Caco-2 (cell line): ENCODE measurements around the gene ZNF497. TPM values are rescaled to one million over a fixed set of nuclear protein-coding genes. Genes with fewer than 3 reads are reported as not detected.

Source experiments
- BruUV-seq: library from RNA; stranded (reverse); fragments of 400-500 nt; replicated peaks from 2 replicates; lab custom pipeline; 2021; lab: Mats Ljungman, UMichigan
- CTCF ChIA-PET: fragments of 300-600 bp; sonication (Branson Sonifier 250); formaldehyde crosslinking; loops from one replicate; lab custom pipeline; 2022; ENCODE audit warnings: antibody characterized with exemption; lab: Charles Lee
- POLR2A ChIA-PET: fragments of 300-600 bp; sonication (Branson Sonifier 250); formaldehyde crosslinking; loops from one replicate; lab custom pipeline; 2022; ENCODE audit warnings: antibody characterized with exemption; lab: Charles Lee
- DNase-seq, 2 experiments: peaks; one replicate each; pipeline versions ENCODE4 v3.0.0 to v3.0.0-alpha.2; 2020 to 2022
- H3K27me3 ChIP-seq: replicated peaks from 2 replicates; pipeline ENCODE4 v1.6.0; 2011; ENCODE audit warnings: low read length; ENCODE audit not compliant: control insufficient read depth, insufficient read depth
- H3K36me3 ChIP-seq: 2 replicates; pipeline ENCODE4 v1.5.1; 2011; ENCODE audit warnings: low read length; ENCODE audit not compliant: control insufficient read depth, insufficient read depth
- H3K4me1 ChIP-seq: fragments of 250-450 bp; sonication (Bioruptor Pico); 2 replicates; pipeline ENCODE4 v1.5.1; 2020; ENCODE audit warnings: mild to moderate bottlenecking
- H3K4me3 ChIP-seq: 2 replicates; pipeline ENCODE4 v1.5.1; 2011; ENCODE audit warnings: low read depth, mild to moderate bottlenecking, control low read depth, low read length
- H3K9me3 ChIP-seq: fragments of 250-450 bp; sonication (Bioruptor Pico); 2 replicates; pipeline ENCODE4 v1.5.1; 2020; ENCODE audit warnings: mild to moderate bottlenecking, moderate library complexity
- H3K27ac Mint-ChIP-seq: one replicate; pipeline ENCODE4 v1.8.0; 2022; ENCODE audit warnings: mixed read lengths; ENCODE audit not compliant: unreplicated experiment
- H3K27me3 Mint-ChIP-seq: one replicate; pipeline ENCODE4 v1.8.0; 2022; ENCODE audit warnings: mixed read lengths; ENCODE audit not compliant: insufficient read depth, unreplicated experiment
- H3K36me3 Mint-ChIP-seq: one replicate; pipeline ENCODE4 v1.8.0; 2022; ENCODE audit warnings: mild to moderate bottlenecking, mixed read lengths; ENCODE audit not compliant: insufficient read depth, unreplicated experiment
- H3K4me1 Mint-ChIP-seq: one replicate; pipeline ENCODE4 v1.8.0; 2022; ENCODE audit warnings: low read depth, mixed read lengths; ENCODE audit not compliant: unreplicated experiment
- H3K4me3 Mint-ChIP-seq: one replicate; pipeline ENCODE4 v1.8.0; 2022; ENCODE audit warnings: mild to moderate bottlenecking, moderate library complexity, mixed read lengths; ENCODE audit not compliant: unreplicated experiment
- H3K9me3 Mint-ChIP-seq: one replicate; pipeline ENCODE4 v1.8.0; 2022; ENCODE audit warnings: mixed read lengths; ENCODE audit not compliant: unreplicated experiment
- intact Hi-C: fragments of 100-400 bp; cut with micrococcal nuclease; formaldehyde crosslinking; loops from one replicate; pipeline ENCODE4 v1.10.0; 2022; ENCODE audit not compliant: unreplicated experiment
- total RNA-seq: library from RNA; stranded (reverse); gene quantifications from 2 replicates; pipeline ENCODE4 v1.2.3, GENCODE V29; 2022
- TF ChIP-seq, protein P1 (sequence below), 2 experiments: fragments of 200-600 bp in 1 of 2; IDR thresholded peaks; 1 replicate in 1 of 2; 2 replicates in 1 of 2; pipeline versions ENCODE4 v1.5.1 to v1.8.0; 2011 to 2022; ENCODE audit warnings: antibody characterized with exemption in 1 of 2, control low read depth in 1 of 2, inconsistent platforms in 1 of 2, low read depth in 1 of 2, low read length in 1 of 2, mild to moderate bottlenecking in 1 of 2, moderate library complexity in 1 of 2; ENCODE audit not compliant: insufficient read depth in 1 of 2, severe bottlenecking in 1 of 2, unreplicated experiment in 1 of 2

The ZNF497 gene
- total RNA-seq, 1 experiment from 2014 or later: 1.7 TPM

DNA sequence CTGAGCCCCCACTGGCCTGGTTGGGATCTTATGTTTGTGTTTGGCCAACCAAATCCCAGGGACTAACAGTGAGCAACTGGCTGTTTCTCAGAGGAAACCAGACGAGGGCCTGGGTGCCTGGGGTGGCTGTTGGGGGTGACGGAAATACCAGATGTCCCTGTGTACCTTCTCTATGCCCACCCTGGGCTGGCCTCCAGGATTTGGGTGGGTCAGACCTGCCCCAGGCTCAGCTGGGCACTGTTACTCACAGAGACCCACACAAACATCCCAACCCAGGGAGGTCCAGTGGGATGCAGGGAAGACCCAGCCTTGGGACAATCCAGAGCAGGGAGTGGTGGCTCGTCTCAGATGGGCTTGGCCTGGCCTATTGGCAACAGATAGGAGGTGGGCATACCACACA is 26.9 kb downstream of the ZNF497 start:
- no peaks in the 10 kb centered on the region for H3K27me3 Mint-ChIP-seq

DNA sequence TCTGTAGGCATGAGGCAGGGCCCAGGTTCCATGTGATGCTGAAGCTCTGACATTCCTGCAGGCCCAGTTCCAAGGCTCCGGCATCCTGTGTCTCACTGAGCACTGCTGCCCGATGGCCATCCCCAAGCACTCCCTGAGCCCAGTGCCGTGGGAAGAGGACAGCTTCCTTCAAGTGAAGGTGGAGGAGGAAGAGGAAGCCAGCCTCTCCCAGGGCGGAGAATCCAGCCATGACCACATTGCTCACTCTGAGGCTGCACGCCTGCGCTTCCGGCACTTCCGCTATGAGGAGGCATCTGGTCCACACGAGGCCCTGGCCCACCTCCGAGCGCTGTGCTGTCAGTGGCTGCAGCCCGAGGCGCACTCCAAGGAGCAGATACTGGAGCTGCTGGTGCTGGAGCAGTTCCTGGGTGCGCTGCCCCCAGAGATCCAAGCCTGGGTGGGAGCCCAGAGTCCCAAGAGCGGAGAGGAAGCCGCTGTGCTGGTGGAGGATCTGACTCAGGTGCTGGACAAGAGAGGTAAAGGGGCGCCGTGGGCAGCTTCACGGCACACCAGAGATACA is 27.8 kb downstream of the ZNF497 start:
- intact Hi-C loops: no loop called here
- H3K27ac Mint-ChIP-seq: no peak overlapping the region
- no peaks in the 10 kb centered on the region; the same call in 1 of the 2 replicates for H3K36me3 ChIP-seq
- H3K4me1 Mint-ChIP-seq: no peaks in the 10 kb centered on the region
- CTCF ChIA-PET: no interaction called here
- POLR2A ChIA-PET: no interaction called here
- BruUV-seq: no TSS peak
- no peak overlapping the region for H3K4me3 Mint-ChIP-seq
- H3K4me1 ChIP-seq: no peaks in the 10 kb centered on the region
- TF ChIP-seq, protein P1, sequence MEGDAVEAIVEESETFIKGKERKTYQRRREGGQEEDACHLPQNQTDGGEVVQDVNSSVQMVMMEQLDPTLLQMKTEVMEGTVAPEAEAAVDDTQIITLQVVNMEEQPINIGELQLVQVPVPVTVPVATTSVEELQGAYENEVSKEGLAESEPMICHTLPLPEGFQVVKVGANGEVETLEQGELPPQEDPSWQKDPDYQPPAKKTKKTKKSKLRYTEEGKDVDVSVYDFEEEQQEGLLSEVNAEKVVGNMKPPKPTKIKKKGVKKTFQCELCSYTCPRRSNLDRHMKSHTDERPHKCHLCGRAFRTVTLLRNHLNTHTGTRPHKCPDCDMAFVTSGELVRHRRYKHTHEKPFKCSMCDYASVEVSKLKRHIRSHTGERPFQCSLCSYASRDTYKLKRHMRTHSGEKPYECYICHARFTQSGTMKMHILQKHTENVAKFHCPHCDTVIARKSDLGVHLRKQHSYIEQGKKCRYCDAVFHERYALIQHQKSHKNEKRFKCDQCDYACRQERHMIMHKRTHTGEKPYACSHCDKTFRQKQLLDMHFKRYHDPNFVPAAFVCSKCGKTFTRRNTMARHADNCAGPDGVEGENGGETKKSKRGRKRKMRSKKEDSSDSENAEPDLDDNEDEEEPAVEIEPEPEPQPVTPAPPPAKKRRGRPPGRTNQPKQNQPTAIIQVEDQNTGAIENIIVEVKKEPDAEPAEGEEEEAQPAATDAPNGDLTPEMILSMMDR (IDR thresholded peaks at IDR 0.05; ENCODE audit: insufficient read depth in 1 of 2, low read depth in 1 of 2, low read length in 1 of 2, severe bottlenecking in 1 of 2, unreplicated experiment in 1 of 2): no peak
- no peaks in the 10 kb centered on the region for H3K36me3 Mint-ChIP-seq
- no peaks in the 10 kb centered on the region for H3K27me3 ChIP-seq
- H3K4me3 ChIP-seq: no peak overlapping the region
- H3K9me3 Mint-ChIP-seq: no peaks in the 10 kb centered on the region
- no peaks in the 10 kb centered on the region for H3K9me3 ChIP-seq
- H3K27me3 Mint-ChIP-seq: no peaks in the 10 kb centered on the region
- no peak for DNase-seq

More for the DNA sequence above, 26.9 kb downstream of the ZNF497 start:
- no peak for DNase-seq
- Mint-ChIP-seq H3K4me3 (no peak overlapping the region), H3K9me3 (no peaks in the 10 kb centered on the region), H3K4me1 (no peaks in the 10 kb centered on the region), H3K27ac (no peak overlapping the region), H3K36me3 (no peaks in the 10 kb centered on the region)
- TF ChIP-seq, protein P1 (IDR thresholded peaks at IDR 0.05; ENCODE audit: insufficient read depth in 1 of 2, low read depth in 1 of 2, low read length in 1 of 2, severe bottlenecking in 1 of 2, unreplicated experiment in 1 of 2): no peak
- intact Hi-C loops: no loop called here
- BruUV-seq: no TSS peak
- Histone ChIP-seq H3K4me3 (no peak overlapping the region), H3K9me3 (no peaks in the 10 kb centered on the region), H3K27me3 (no peaks in the 10 kb centered on the region), H3K36me3 (no peaks in the 10 kb centered on the region; the same call in 1 of the 2 replicates), H3K4me1 (no peaks in the 10 kb centered on the region)
- ChIA-PET CTCF (no interaction called here), POLR2A (no interaction called here)

DNA sequence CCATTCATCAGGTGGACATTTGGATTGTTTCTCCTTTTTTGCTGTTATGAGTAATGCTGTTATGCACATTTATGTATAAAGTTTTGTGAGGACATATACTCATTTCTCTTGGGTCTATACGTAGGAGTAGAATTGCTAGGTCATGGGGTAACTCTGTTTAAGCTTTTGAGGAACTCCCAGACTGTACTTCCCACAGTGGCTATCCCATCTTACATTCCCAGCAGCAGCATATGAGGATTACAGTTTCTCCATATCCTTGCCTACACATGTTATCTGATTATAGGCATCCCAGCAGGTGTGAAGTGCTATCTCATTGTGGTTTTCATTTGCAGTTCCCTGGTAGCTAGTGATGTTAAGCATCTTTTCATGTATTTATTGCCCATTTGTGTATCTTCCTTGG is 29.9 kb downstream of the ZNF497 start:
- H3K9me3 Mint-ChIP-seq: no peaks in the 10 kb centered on the region
- no peak for DNase-seq
- Histone ChIP-seq H3K4me3 (no peak overlapping the region), H3K9me3 (no peaks in the 10 kb centered on the region), H3K27me3 (no peaks in the 10 kb centered on the region), H3K36me3 (no peaks in the 10 kb centered on the region; the same call in 1 of the 2 replicates), H3K4me1 (no peaks in the 10 kb centered on the region)
- H3K4me1 Mint-ChIP-seq: peaks cover 5% of the 10 kb centered on the region
- no TSS peak for BruUV-seq
- TF ChIP-seq, protein P1 (IDR thresholded peaks at IDR 0.05; ENCODE audit: insufficient read depth in 1 of 2, low read depth in 1 of 2, low read length in 1 of 2, severe bottlenecking in 1 of 2, unreplicated experiment in 1 of 2): no peak
- intact Hi-C loops: no loop called here
- POLR2A ChIA-PET: no interaction called here
- no peaks in the 10 kb centered on the region for H3K27me3 Mint-ChIP-seq
- H3K4me3 Mint-ChIP-seq: no peak overlapping the region
- H3K36me3 Mint-ChIP-seq: no peaks in the 10 kb centered on the region
- CTCF ChIA-PET: no interaction called here
- no peak overlapping the region for H3K27ac Mint-ChIP-seq
